HepG2 (cell line): Measurements from ENCODE around the gene ITGA7.

ENCODE experiments used
- TAF1 ChIP-seq: sonication (generic); formaldehyde crosslinking; IDR thresholded peaks from 2 replicates; pipeline ENCODE4 v1.4.0; 2020; ENCODE audit warnings: missing genetic modification reagents
- TF ChIP-seq, protein P1 (sequence below): sonication (generic); formaldehyde crosslinking; IDR thresholded peaks from 2 replicates; pipeline ENCODE4 v1.5.0; 2020; ENCODE audit warnings: mild to moderate bottlenecking, missing genetic modification reagents, moderate library complexity

DNA sequence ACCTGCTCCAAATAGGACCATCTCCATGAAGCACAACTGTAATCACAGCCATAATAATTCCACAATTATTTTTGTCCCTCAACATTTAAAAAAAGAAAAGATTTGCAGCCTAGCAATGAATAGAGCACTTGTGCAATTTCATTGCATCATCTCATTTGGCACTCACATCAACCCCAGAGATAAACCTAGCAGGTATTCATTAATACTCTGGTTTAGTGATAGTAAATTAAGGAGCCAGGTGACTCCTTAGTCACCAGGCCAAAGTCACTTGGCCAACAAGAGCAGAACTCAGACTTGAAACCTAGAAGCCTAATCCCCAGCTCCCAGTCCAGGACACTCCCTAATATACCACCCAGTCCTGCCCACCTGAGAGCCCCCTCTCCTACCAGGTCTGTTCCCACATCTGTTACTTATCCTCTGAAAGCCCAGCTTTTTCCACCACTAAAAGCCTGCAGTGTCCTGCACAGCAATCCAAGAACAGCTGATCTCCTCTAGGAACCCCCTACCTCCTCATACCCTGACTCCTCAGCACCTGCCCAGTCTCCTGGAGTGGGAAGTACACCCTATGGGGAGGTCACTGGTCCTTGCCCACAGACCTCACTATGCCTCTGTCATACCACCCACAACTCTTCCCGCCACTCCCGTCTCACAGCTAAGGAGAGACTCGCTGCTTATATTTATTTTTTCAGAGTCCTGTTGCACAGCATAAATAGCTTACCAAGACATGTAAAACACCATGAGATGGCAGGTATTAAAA lies 48.9 kb downstream of the ITGA7 start:
- TF ChIP-seq, protein P1, sequence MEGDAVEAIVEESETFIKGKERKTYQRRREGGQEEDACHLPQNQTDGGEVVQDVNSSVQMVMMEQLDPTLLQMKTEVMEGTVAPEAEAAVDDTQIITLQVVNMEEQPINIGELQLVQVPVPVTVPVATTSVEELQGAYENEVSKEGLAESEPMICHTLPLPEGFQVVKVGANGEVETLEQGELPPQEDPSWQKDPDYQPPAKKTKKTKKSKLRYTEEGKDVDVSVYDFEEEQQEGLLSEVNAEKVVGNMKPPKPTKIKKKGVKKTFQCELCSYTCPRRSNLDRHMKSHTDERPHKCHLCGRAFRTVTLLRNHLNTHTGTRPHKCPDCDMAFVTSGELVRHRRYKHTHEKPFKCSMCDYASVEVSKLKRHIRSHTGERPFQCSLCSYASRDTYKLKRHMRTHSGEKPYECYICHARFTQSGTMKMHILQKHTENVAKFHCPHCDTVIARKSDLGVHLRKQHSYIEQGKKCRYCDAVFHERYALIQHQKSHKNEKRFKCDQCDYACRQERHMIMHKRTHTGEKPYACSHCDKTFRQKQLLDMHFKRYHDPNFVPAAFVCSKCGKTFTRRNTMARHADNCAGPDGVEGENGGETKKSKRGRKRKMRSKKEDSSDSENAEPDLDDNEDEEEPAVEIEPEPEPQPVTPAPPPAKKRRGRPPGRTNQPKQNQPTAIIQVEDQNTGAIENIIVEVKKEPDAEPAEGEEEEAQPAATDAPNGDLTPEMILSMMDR (CRISPR knock-in tag), result no peak
- no peak for TF ChIP-seq TAF1
